22Rv1 (cell line): Measurements from ENCODE around the gene TULP1.

Experiments used
- H3K27ac ChIP-seq: fragments of 450-650 bp; 2 replicates; pipeline ENCODE4 v1.5.1; 2017
- ZFX ChIP-seq: fragments of 450-650 bp; IDR thresholded peaks from 2 replicates; pipeline ENCODE4 v1.6.1; 2017; ENCODE audit warnings: antibody characterized with exemption, borderline replicate concordance
- TF ChIP-seq, protein P1 (sequence below): fragments of 450-650 bp; IDR thresholded peaks from 2 replicates; pipeline ENCODE4 v1.5.1; 2017; ENCODE audit warnings: mild to moderate bottlenecking

The TULP1 gene

DNA sequence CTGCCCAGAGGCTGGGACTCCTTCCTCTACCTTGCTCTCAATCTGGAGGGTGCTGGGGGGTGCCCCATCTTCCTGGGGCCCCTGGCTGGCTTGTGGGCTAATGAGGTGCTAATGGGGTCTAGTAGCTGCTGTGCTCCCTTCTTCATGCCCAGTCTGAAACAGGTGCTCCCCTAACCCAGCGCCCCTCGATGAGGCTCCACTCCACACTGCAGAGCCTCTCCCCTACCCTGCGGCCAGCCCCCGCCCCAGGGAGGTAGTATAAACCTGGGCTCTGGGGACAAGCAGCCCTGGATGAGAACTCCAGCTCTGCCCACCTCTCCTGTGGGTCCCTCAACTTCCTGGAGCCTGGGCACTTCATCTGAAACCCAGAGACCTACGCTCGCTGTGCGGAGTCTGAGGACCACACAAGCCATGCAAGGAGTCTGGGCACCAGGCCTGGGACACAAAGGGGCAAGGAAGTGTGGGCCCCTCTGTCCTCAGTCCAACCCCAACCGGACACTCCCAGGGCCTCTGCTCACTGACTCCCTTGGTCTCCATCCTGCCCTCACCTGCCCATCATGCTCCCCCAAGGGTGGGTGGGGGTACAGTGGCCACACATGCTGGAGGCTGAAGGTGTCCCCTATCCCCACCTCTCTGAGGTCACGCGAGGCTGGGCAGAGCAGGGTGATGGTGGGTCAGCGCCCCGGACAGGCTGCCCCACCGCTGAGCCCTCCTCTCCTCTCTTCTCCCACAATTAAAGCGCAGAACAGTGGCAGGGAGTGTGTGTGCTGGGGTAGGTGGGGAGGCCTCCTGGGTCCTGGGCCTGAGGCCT lies 38.4 kb downstream of the TULP1 start:
- no peak overlapping the region for H3K27ac ChIP-seq
- TF ChIP-seq, protein P1, sequence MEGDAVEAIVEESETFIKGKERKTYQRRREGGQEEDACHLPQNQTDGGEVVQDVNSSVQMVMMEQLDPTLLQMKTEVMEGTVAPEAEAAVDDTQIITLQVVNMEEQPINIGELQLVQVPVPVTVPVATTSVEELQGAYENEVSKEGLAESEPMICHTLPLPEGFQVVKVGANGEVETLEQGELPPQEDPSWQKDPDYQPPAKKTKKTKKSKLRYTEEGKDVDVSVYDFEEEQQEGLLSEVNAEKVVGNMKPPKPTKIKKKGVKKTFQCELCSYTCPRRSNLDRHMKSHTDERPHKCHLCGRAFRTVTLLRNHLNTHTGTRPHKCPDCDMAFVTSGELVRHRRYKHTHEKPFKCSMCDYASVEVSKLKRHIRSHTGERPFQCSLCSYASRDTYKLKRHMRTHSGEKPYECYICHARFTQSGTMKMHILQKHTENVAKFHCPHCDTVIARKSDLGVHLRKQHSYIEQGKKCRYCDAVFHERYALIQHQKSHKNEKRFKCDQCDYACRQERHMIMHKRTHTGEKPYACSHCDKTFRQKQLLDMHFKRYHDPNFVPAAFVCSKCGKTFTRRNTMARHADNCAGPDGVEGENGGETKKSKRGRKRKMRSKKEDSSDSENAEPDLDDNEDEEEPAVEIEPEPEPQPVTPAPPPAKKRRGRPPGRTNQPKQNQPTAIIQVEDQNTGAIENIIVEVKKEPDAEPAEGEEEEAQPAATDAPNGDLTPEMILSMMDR = no peak
- TF ChIP-seq ZFX = no peak

GRCh38 chr6:35473850-35474130 lies 38.9 kb downstream of the TULP1 start:
- H3K27ac ChIP-seq = peak overlapping the region; percentile 94
- TF ChIP-seq, protein P1 = no peak
- no peak for TF ChIP-seq ZFX

DNA sequence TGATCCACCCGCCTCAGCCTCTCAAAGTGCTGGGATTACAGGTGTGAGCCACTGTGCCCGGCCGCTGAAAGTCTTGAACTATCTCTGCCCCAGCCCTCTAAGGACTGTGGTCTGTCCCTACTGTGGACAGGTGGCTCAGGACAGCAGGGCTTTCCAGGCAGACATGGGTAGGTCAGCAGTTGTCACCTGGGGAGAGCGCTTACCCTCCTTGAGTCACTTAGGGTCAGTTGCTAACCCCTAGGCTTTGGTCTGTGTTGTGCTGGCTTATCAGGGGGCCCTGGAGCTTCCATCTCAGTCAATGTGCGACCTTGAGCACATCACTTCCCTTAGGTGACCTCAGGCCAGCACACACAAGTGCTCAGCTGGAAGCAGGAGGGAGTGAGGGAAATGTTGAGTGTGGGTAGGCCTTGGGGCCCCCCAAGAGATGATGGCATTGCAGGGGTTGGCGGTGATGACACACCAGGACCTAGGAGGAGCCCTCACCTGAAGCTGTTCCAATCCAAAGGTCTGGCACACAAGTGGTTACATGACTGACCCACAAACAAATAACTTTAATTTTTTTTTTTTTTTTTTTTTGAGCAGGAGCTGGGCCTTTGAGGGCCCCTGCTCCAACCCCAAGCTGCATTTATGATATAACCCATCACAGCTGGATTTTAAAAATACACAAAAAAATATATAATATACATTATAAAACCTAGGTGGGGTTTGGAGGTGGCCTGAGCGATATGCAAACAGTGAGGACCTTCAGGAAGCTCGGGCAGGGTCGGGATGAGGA lies 39.4 kb downstream of the TULP1 start:
- peak overlapping the region; percentile 94 for H3K27ac ChIP-seq
- TF ChIP-seq, protein P1 = no peak
- no peak for TF ChIP-seq ZFX

DNA sequence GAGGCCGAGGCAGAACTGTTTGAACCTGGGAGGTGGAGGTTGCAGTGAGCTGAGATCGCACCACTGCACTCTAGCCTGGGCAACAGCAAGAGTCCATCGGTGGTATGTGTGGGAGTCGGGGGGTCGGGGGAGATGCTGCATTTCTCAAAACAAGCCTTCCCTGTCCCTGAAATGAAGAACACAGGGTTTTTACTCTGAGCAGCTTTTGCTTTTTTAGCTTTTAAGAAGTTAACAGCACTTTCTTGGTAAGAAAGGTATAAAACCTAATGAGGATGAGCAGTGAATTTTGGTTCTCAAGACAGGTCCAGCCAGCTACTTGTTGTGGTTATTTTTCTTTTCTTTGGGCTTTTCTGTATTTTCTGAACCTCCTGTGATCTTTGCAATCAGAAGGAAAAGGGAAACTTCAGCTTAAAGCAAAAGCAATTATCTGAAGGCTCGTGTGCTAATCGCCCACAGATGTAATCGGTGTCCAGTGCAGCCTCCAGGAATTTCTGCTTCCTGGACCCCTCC lies 40.8 kb downstream of the TULP1 start:
- no peak for TF ChIP-seq ZFX
- TF ChIP-seq, protein P1 = no peak
- peak overlapping the region; percentile 94 for H3K27ac ChIP-seq

- H3K27ac ChIP-seq = peak overlapping the region; percentile 94
- TF ChIP-seq, protein P1 = no peak
- TF ChIP-seq ZFX = no peak
Observed at GRCh38 chr6:35470663-35471120, 42.0 kb downstream of the TULP1 start.

- peak overlapping the region; percentile 94 for H3K27ac ChIP-seq
- TF ChIP-seq ZFX = no peak
- TF ChIP-seq, protein P1 = no peak
Observed at GRCh38 chr6:35469751-35470662, 42.7 kb downstream of the TULP1 start.
